ENCODE measurements around the gene CC2D2A. TPM values are rescaled to one million over a fixed set of nuclear protein-coding genes. Genes with fewer than 3 reads are reported as not detected.
A peak's percentile ranks its signal among the peaks of the same experiment; 100 is the strongest.

The CC2D2A gene
- total RNA-seq: 2.4 TPM

DNA sequence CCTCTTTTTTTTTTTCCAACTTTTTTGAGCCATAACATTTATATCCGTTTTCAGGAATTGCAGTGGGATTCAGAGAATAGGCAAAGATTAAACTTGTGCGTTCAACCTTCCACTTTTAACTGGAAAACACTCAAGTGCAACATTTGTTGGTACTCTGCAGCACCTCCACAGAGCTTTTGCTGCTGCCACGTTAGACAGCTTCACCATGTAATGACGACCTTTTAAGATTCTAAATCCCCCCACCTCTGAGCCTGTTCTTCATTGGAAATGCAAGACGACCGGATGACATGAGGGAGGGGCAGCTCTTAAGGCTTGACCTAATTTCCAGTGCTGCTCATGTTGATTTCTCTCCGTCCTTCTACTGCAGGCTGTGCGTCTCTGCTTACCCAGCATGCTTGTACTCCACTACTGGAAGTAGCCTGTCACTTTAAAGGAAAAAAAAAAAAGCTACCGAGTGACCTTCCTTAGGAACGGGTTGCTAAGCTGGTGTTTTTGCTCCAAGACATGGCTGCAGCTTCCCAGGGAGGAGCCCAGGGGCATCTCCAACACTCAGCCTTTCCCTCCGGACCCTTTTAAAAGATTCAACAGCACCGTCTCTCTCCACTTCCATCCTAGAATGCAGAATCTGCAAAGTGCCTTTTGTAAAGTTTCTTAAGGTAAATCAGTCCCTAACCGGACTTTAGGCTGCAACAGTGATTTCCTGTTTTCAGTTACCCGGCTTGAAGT, at the start of gene CC2D2A:
Gene CC2D2A, plus strand, starts transcription at position 481 of the 726 bp plus-strand sequence. CDS start 6,051 bp downstream, outside the sequence.
- DNase-seq (ENCODE audit: low spot score): no peak
- ATAC-seq: peak; percentile 76

DNA sequence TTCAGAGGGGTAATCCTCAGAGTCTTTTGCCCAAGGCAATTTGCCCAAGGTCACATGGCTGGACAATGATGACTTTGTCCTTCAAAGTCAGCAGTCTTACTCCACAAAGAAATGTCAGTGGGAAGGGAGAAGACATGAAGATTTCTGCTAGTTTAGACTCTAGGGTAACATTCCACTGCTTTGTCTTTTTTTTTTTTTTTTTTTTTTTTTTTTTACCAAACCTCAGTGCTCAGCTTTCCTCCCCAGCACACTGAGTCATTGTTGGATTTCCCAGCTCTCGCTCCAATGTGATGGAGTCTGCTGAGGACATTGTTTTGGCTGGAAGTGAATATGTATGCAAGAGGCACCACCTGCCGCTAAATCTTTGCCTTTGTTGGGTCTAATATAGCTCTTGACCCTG, 49.0 kb upstream of the CC2D2A start:
- no peak for DNase-seq (ENCODE audit: low spot score)
- ATAC-seq: no peak

DNA sequence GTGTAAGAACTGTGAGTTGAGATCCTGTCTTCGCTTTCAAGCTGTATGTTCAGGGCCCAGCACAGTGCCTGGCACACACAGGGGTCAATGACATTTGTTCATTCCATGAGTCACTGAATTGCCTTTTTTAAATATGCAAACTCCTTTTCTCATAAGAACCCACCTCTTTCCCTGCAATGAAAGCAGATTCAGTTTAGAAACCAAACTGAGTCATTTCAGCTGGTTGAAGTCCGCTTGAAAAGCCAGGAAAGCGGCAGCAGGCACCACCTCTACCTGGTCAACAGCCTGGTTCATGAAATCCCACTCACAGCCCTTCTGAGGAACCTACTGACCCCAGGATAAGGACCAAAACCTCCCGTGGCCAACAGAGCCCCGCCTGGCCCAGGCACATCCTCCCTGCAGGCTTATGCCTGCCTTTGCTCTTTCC, 46.4 kb upstream of the CC2D2A start:
- ATAC-seq (no peak), DNase-seq (ENCODE audit: low spot score) (no peak)

DNA sequence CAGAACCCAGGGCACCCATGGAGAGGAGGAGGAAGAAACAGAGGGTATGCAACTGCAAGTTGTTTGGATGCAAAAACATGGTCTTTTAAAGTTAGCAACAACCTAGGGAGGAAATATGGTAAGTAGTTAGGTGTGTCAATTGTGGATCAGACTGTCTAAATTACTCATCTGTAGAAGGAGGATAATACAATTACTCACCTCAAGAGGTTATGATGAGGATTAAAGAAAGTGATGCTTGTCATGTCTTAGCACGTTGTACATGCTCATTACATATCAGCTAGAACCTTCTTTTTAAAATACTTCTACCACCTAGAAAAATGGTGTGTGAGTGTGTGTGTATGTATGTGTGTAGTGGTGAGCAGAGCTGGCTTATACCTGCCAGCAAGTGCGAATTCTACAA, 44.2 kb upstream of the CC2D2A start:
- DNase-seq (ENCODE audit: low spot score) (no peak), ATAC-seq (no peak)

DNA sequence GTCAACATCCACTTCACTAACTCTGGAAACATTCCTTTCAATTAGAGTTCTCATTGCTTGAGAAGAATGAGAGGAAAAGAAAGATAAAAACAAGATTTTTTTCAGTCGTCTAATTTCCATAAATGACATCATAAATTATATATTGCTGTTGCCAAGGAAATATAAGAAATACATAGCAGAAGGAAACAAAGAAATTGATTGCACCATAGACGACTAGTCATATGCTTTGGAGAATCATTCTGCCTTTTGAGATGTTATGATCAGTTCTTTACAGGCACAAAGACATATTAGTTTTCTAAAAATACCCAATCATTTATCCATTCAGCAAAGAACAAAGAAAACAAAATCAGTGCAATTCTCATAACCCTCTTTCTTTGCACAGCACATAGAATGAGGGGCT, 42.5 kb upstream of the CC2D2A start:
- ATAC-seq: no peak

DNA sequence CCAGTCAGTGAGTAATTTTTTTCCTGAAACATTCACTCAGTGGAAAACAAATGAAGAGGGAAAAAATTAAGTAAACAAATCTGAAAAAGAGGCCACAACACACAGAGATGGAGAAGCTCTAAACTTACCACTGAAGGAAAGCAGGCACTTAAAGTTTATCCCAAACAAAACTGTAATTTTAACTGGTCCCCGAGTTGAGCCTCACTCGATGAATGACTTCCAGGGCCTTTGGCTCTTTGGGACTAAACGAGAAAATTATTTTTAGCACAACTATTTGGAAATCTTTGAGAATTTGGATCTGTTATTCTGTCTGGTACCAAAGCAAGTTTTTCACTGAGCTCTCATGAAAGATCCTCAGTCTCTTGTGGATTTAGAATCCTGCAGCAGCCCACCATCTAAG, 42.0 kb upstream of the CC2D2A start, which contains the start of gene C1QTNF7:
Gene C1QTNF7, plus strand, starts transcription at position 333 of the 400 bp plus-strand sequence. CDS start 7,711 bp downstream, outside the sequence.
- ATAC-seq: no peak
- DNase-seq (ENCODE audit: low spot score): no peak

More for the DNA sequence above, 42.5 kb upstream of the CC2D2A start:
- DNase-seq (ENCODE audit: low spot score): no peak

DNA sequence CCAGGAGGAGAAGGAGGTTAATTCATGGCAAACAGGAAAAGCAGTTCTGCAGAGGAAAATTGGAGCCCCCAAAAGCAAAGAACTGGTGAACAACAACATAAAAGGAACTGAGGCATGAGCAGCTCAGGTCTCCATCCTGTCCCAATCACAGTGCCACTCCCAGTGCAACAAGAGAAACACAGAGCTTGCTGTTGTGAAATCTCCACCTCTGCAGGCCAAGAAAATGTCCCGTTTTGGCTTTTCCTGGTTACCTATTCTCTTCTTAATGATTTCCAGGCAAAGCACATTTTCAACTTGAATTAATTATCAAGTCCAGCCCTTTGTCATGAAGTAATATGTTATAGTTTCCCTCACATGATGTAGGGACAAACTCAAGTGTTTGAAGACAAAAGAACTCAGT, 41.1 kb upstream of the CC2D2A start:
- DNase-seq (ENCODE audit: low spot score) (no peak), ATAC-seq (no peak)

DNA sequence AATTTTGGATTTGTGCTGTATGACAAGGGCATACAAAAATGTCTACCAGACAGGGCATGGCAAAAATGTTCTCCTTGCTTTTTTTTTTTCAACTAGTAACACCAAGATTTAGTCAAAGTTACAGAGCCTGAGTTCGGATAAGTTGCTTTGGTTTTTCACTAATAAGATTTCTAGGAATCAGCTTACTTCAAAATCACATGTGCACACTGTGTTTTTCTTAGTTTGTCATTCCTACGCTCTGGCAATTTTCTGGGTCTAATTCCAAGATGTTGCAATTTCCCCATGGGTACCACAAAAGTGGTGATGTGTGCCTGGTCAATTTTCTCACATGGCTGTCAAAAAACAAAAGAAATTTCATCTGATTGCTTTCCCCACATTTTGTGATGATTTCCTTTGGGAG, 35.6 kb upstream of the CC2D2A start:
- no peak for DNase-seq (ENCODE audit: low spot score)
- no peak for ATAC-seq

DNA sequence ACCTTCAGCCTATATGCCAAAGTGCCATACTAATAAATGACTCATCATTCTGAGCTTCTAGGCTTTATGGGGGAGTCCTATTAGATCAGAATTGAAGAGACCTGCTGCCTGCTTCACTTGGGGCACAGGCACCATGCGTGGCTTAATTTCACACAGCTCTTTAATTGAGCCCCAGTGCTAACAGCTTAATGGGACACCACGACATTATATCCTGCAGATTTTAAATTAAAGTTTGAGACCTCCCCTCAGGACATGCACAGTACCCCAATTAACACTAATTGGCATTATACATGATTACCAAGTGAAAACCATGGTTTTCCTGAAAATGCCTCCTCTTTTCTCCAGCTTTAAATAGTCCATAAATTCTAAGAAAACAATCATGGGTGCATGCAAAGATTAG, 35.0 kb upstream of the CC2D2A start:
- no peak for ATAC-seq
- no peak for DNase-seq (ENCODE audit: low spot score)

DNA sequence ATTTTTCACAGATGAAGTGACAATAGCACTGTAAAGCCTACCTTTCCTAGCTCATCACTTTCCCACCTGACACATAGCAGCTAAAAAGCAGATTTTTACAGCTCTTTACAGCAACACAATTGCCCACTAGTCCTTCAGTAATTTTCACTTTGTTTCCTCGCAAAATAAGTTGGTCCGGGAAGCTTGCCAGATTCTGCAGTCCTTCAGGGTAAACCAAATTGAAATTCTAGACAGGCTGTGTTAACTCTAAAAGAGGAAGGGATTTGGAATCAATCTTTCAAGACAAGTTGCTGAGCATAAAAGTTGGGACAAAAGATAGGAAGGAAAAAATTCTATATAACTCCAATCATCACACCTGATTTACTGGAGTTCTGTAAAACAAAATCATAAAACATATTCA, 33.2 kb upstream of the CC2D2A start:
- ATAC-seq: no peak

DNA sequence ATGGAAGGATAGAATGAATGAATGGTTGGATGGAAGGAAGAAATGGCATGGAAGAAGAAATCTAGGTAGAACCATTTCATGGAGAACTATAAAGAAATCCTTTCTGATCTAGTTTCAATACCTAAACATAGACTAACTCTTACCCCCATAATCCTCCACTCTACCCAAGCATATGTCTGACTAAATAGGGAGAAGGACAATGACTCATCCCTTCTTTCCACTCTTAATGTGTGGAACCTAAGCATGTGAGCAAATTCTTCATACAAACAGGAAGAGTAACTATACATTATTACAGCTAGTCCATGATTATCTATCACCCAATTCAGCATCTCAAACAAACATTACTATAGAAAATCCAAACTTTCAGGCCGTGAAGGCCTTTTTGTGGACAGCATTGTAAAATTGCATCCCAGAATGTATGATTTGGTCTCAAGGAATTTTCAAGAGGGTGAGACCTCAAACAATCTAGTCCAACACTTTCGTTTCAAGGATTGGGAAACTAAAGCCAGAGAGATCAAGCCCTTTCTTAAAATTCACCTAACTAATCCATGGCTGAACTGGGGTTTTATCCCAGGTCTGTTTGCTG, 30.6 kb upstream of the CC2D2A start:
- no peak for DNase-seq (ENCODE audit: low spot score)
- no peak for ATAC-seq

More for the DNA sequence above, 33.2 kb upstream of the CC2D2A start:
- no peak for DNase-seq (ENCODE audit: low spot score)

DNA sequence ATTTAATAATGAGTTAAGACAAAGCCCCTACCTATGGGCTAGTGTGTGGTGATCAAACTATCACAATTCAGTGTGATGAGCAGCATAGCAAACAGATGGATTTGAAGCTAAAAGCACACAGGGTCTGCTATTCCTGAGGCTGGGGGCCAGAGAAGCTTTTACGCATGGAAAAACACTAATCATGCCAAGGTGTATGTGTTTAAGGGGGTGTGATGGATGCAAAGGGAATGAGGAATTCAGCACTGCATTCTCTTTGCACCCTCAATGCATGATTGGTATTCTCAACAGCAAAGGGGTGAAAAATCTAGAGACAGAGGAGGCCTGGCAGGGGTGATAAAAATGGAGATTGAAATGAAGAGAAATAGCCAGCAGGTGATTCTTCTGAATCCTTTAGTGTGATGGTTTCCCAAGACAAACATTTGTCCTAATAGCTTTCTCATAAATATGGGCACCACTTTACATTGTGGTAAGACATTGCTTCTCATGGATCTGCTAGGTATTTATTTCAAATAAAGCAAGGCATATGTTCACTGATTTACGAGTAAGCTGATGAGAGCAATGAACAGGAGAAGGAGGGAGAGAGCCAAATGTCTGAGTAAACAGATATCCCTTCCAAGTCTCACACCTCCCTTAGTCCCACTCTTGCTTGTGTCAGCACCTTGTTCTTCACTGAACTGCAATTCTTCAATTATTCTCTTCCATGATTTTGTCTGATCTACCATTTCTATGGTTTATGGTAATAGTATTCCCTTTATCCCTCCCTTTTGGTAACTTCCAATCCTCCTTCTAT, 26.1 kb upstream of the CC2D2A start:
- no peak for ATAC-seq
- DNase-seq (ENCODE audit: low spot score): no peak

DNA sequence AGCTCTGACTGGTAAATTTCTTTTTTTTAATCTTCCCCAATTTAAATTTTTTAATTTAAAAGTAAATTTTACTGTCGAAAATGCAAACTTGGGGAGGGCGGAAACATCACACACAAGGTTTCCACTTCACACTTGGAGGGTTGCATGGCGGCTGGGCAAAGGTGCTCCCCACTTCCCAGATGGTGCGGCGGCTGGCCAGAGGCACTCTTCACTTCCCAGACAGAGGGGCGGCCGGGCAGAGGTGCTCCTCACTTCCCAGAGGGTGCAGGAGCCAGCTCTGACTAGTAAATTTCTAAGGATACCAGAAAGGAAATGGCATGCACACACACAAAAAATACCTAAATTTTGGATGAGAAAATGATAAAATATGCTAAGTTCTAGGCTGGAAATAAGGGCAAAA, 25.4 kb upstream of the CC2D2A start:
- no peak for DNase-seq (ENCODE audit: low spot score)

DNA sequence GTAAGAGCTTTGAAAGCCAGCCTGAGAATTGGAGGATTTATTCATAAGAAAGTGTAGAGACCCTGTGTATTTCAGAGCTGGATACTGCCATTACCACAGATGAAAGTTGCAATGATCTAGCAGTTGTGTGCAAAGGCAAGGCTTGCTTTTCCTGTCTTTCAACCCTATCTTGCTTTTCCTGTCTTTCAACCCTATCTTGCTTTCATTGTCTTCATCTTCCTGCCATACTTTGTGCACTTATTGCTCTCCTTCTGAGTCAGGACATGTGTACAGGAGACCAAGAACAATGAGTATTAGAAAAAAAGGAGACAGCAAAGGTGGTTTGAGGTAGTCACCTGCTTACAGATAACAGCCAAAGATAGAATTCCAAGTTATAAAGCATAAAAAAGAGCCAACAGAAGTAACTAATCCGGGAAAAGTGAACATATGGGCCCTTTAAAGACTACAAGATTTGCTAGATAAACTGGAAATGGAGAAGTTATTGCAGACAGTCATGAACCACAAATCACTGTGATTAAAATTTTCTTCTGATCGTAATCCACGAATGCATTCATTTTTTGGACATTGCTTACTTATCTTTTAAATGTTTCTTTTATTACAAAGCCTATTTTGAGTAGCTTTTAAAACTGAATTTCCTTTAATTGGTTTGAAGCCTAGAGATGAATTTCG, 24.7 kb upstream of the CC2D2A start:
- no peak for ATAC-seq

More for the DNA sequence above, 25.4 kb upstream of the CC2D2A start:
- no peak for ATAC-seq

DNA sequence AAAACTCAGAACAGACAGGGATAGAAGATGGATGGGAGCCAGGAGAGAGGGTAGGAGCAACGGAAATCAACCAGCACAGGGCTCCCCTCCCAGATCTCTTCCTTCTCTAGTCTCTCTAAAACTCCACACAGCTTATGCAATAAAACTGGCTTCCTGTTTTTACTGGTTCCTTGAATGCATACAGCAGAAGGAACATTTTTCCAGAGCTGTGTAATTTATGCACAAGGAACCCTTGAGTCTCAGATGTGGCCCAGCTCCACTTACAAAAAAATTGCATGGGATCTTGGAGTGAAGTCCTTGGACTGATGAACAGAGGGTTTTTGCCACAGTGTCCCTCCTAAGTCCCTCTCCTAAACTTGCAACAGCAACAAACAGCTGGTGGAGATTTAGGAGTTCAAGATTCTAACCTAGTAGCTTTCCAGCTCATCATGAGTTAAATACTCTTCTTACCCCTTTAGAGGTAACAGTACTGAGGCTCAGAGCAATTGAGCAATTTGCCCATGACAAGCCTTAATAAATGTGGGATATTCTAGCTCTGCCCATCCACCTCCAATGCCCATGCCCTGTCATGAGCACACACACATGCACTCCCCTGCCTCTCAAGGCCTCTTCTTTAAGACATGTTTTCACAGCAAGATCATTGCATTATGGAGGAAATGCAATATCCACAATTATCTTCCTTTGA, 18.4 kb upstream of the CC2D2A start:
- no peak for ATAC-seq
- no peak for DNase-seq (ENCODE audit: low spot score)

More for the DNA sequence above, 24.7 kb upstream of the CC2D2A start:
- DNase-seq (ENCODE audit: low spot score): no peak

DNA sequence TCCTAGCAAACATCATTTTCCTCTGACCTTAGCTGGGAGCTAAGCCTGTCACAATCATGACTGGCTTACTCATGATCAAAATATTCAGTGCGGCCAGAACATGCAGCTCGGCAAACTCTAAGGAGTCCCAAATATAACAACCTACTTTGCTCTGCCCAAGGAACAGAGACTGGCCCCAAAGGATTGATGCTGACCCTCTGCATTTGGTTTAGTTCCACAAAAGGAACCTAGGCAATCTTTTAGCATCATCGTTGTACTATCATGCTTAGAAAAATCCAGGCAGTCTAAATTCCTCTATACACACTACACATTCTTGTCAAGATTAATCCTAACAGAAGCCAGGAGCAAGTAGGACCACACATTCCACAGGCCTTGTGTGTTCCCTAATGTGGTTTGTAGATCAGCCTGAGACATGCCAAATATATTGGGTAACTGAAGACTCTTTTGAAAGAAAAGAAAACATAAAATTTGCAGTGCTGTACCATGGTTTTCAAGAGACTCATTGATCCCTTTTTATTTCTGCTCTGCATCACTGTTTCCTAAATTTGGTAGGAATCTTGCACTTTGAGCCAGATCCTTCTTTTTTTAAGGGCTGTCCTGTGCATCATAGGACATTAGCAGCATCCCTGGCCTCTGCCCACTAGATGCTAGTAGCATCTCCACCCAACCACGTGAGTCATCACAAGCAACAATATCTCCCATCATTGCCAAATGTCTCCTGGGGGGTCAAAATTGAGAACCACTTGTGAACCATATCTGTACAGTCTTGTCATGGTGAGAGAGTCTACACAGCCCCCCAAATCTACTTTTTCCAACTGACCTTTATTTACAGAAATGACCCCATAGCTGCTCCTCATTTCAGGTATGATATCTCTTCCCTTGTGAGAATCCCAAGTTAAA, 17.6 kb upstream of the CC2D2A start:
- ATAC-seq (no peak), DNase-seq (ENCODE audit: low spot score) (no peak)

DNA sequence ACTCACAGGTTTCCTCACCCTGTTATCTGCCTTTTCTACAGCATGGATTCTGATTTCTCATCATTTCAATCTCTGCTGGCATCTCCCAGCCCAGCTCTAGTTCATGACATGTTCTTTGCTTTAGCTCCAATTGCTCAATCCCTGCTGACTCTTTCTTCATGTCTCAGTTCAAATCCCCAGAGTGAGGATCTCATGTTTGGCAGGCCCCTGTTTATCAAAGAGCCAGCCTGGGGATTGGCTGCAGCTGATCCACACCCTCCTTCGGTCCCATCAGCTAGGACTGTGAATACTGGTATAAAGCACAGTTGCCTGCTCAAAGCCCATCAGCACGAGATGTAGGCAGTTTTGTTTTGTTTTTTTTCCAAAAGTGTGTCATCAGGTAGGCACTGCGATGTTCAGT, 14.4 kb upstream of the CC2D2A start:
- peak; percentile 78 for DNase-seq (ENCODE audit: low spot score)
- peak; percentile 95 for ATAC-seq

DNA sequence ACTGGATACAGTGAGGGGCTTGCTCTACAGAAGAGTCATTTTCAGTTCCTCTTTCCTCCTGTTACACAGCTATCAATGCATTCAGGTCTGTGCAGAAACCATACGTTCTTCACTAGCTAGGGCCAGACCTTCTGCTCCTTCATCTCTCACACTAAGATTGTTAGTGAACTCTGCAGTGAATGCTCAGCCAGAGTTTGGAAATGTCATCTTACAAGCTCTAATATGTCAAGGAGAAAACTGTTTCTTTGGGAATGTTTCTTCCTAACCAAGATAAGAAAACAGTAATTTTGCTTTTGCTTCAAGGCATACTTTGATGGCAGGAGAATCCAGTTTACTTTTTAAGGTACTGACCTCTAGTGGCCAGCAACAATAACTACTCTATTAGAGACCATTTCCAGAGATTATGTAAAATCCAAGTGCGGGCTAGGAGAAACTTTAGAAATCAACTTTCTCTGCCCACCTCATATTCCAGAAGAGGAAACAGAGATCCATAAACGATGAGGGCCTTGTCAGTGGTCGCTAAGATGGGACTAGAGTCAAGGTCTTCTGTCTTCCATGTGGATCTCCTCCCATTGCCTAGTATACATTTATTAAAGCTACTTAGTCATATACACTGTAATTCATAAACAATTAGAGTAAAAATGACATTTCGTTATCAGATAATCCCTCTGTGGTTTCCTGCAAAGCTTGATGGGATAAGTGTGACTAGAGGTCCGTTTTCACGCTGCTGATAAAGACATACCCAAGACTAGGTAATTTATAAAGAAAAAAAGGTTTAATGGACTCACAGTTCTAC, 12.1 kb upstream of the CC2D2A start:
- ATAC-seq: peak; percentile 80
- no peak for DNase-seq (ENCODE audit: low spot score)

DNA sequence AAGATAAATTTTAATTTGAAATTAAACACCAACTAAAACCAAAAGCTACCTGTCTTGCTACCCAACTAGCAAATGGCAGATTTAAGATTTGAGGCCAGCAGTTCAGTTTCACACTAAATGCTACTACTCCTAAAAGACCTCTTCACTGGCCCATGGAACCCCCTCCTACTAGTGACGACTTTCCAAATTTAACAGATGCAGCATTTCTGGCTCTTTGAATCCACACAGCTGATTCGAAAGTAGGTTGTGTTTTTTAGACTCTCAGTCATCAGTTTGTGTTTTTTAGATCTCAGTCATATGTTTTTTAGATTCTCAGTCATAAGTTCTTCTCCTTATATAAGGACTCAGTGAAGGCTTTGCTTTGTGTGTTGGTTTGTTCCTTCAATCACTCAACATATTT, 11.1 kb upstream of the CC2D2A start:
- ATAC-seq (no peak), DNase-seq (ENCODE audit: low spot score) (no peak)
